NCI-H446 treated with DMSO at 0.1 percent for 48 hours (cell line): ENCODE measurements around the gene HCN3.
"Not testable (repeated sequence)": the region's sequence is repeated elsewhere in the genome, so short reads cannot be mapped to it uniquely, and the experiment has no call there.

Source experiments
- DNase-seq: peaks from one replicate; lab custom pipeline; 2025; lab: John Stamatoyannopoulos, UW

Gene HCN3

DNA sequence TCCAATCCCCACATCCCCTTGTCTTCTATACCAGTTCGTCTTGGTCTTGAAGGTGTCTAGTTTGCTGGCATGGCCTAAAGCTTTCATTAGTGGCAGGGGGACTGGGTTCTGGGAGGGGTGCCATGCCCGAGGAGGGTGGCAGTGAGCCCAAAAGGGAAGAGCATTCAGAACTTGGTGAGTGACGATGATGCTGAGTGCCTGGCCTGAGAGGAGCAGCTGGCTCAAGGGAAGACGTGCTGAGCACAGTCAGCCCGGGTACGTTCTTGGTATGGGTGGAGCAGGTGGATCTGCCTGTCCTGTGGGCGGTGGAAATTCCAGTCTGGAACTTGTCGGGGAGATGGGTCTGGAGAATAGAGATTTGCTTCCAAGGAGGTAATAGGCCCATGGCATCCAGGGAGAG is 36.0 kb downstream of the HCN3 start:
- DNase-seq = no peak

DNA sequence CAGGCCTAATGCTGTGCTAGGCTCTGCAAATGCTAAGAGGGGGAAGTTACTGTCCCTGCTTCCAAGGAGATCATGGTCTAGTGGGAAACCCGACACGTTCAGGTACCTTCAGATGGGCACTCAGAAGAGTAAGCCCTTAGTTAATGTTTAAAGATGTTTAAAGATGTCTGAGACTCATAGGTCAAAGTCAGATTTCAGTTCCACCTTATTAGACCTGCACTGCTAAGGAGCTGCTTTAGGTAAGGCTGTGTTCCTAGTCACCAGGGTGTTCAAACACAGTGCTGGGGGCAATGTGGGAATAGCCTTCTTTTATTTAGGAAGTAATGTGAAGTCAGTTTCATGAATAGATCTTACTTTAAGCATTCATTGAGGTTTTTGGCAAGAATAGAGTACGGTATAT is 39.7 kb downstream of the HCN3 start:
- no peak for DNase-seq

DNA sequence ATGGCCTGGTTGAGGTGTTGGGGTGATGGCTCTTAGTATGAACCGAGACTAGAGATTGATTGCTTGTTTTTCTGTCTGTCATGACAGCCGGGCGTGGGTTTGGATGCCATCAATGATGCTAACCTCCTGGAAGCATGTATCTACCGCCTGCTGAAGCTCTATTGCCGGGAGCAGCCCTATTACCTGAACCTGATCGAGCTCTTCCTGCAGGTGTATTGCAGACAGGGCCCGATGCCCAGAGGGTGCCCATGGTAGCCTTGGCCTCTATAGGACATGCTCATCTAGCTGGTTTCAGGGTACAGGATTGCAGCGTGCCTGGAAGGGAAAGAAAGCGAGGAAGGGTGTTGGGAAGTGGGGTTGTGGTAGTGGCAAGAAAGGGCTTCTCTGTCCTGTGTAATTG is 40.8 kb downstream of the HCN3 start:
- DNase-seq = no peak

DNA sequence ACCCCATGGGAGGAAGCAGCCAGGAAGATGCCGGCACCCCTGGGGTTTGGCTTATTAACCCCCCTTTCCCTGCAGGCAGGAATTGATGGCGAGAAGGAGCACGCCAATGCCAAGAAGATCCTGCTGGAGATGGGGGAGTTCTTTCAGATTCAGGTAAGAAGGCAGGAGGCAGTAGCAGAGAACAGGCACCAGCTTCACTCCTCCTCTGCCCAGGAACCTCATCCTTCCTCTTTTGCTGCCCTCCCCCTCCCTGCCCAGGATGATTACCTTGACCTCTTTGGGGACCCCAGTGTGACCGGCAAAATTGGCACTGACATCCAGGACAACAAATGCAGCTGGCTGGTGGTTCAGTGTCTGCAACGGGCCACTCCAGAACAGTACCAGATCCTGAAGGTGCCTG is 42.3 kb downstream of the HCN3 start:
- DNase-seq = no peak

DNA sequence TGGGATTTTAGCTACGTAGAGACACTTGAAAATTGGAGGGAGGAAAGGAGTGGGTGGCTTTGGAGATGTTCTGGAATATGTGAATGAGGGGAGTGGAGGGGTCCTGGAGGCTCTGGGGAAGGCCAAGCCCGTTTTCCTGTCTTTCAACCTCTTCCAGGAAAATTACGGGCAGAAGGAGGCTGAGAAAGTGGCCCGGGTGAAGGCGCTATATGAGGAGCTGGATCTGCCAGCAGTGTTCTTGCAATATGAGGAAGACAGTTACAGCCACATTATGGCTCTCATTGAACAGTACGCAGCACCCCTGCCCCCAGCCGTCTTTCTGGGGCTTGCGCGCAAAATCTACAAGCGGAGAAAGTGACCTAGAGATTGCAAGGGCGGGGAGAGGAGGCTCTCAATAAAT is 43.0 kb downstream of the HCN3 start:
- DNase-seq = no peak

DNA sequence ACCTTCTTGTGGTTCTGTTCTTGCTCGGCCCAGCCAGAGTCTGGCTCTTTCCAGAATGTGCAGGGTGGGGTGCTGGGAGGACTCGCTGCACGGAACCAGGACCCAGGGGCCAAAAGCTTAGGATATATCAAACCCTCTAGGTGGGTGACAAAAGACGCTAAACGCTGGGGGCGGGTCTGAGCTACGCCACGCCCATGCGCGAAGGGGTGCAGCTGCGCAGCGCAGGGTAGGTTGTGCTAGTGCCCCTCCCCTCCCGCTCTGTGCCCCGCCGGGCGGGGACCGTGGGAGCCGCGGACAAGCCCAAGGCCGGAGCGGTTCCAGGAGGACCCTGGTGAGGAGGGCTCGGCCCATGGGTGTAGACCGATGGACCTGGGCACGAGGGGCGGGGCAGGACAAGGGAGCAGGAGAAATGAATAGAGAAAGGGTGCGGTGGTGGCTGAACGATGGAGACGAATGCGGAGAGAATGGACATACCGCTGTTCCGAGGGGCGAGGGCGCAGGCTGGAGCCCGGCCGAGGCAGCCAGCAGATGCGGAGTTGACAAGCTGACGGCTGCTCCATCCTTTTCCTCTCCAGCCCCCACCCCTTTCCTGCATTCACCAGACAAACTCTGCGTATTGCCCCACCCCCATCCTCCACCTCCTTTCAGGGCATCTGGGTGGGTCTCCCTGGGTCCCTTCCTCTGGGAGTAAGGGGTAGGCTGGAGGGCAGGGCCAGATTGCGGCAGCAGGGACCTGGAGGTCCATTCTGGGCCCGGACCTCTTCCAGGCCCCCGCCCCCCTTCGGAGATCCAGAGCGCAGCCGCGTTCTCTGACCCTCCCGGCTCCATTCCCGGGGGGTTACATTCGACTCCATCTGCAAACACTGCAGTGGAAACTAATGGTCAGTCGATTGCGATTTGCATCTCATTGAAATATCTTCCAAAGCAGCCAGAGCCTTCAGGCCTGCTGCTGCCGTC is 43.7 kb downstream of the HCN3 start, which contains the start of gene RUSC1:
TSS of gene RUSC1 (plus strand) at position 234 of the 957 bp plus-strand sequence. CDS start 880 bp downstream, outside the sequence.
- DNase-seq = no peak

DNA sequence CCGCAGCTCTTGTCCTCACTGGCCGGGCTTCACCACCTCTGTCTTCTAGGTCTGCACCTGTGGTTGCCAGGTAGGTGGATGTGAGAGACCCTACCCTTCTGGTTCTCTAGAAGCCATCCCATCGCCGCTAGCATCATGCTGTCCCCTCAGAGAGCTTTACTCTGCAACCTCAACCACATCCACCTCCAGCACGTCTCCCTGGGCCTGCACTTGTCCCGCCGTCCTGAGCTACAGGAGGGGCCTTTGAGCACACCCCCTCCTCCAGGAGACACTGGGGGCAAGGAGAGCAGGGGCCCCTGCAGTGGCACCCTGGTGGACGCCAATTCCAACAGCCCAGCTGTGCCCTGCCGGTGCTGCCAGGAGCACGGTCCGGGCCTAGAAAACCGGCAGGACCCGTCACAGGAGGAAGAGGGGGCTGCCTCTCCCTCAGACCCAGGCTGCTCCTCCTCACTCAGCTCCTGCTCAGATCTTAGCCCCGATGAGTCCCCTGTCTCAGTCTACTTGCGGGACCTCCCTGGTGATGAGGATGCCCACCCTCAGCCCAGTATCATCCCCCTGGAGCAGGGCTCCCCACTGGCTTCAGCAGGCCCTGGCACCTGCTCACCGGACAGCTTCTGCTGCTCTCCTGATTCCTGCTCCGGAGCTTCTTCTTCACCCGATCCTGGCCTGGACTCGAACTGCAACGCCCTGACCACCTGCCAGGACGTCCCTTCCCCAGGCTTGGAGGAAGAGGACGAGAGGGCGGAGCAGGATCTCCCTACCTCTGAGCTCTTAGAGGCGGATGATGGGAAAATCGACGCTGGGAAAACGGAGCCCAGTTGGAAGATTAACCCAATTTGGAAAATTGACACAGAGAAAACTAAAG is 44.6 kb downstream of the HCN3 start:
- DNase-seq = no peak

DNA sequence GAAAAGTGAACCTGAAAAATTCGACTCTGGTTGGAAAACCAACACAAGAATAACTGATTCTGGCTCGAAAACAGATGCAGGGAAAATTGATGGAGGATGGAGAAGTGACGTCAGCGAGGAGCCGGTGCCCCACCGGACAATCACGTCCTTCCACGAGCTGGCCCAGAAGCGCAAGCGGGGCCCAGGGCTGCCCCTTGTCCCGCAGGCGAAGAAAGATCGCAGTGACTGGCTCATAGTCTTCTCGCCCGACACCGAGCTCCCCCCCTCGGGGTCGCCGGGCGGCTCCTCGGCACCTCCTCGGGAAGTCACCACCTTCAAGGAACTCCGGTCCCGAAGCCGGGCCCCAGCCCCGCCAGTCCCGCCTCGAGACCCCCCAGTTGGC is 45.3 kb downstream of the HCN3 start:
- no peak for DNase-seq

DNA sequence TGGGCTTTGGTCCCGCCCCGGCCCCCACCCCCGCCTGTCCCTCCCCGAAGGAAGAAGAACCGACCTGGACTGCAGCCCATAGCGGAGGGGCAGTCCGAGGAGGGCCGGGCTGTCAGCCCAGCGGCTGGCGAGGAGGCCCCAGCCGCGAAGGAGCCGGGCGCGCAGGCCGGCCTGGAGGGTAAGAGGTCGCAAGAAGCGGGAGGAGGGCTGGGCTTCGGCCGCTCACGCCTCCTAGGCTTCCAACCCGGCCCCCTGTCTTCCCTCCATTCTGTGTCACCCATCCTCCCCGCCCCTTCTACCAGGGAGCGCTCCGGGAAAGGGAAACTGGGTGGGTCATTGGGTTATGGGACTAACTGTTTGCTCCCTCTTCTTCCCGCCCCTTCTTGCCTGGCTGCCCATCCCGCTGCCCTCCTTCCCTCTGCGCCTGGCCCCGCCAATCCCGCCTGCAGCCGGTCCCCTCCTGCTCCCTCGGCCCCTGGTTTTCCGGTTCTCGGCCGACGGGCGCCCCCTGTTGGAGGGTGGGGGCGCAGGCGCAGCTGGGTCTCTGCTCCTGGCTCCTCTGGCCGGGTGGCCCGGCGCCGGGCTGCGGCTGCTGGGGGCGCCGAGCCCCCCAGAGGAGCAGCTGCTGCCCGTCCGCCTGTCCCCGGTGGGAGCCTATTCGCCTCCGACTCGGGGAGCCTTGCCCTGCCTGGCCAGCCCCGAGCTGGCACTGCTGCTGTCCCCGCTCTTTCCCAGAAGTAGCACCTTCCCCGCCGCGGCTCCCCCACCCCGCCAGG is 45.9 kb downstream of the HCN3 start:
- DNase-seq = peak; percentile 85

DNA sequence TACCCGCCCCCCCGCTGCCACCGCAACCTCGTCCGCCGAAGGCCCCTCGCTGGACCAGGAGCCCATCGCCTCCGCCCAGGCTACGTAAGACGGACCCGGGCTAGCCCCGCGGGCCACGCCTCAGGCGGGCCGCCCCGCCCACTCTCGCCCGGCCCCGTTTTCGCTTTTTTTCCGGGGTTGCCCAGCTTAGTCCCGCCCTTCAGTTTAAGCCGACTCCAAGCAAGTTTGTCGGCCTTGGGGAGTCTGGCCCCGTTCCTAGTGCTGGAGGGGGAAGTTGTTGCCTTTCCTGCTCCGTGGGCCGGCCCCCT is 46.4 kb downstream of the HCN3 start:
- DNase-seq = peak; percentile 85

DNA sequence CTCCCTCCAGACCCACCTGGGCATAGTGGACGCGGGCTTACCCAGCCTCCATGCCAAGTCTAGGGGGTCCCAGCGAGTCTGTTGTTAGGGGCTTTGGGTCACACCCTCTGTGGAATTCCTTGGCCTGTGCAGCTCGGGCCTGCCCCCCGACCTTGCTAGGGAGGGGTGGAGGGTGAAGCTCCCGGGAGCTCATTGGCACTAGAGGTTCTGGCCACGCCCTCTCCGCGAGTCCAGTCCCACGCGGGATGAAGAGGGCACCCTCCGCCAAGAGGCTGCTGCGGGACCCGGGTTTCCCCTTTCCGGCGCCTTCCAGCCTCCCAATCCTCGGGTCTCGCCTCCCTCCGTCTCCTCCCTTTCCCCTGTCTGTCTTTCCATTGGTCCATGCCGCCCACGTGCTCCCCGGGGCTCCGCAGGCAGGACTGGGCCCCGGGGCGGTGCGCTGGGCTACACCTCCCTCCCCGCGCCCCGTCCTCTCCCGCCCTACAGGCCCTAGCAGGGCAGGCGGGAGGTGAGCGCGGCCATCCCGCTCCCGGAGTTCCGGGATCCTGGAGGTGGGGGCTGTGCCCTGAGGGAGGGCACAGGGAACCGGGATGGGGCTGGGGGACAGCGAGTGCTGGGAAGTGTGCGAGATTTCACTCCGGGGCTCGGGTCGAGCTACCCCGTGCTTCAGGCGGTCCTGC is 46.9 kb downstream of the HCN3 start:
- DNase-seq = peak; percentile 96

DNA sequence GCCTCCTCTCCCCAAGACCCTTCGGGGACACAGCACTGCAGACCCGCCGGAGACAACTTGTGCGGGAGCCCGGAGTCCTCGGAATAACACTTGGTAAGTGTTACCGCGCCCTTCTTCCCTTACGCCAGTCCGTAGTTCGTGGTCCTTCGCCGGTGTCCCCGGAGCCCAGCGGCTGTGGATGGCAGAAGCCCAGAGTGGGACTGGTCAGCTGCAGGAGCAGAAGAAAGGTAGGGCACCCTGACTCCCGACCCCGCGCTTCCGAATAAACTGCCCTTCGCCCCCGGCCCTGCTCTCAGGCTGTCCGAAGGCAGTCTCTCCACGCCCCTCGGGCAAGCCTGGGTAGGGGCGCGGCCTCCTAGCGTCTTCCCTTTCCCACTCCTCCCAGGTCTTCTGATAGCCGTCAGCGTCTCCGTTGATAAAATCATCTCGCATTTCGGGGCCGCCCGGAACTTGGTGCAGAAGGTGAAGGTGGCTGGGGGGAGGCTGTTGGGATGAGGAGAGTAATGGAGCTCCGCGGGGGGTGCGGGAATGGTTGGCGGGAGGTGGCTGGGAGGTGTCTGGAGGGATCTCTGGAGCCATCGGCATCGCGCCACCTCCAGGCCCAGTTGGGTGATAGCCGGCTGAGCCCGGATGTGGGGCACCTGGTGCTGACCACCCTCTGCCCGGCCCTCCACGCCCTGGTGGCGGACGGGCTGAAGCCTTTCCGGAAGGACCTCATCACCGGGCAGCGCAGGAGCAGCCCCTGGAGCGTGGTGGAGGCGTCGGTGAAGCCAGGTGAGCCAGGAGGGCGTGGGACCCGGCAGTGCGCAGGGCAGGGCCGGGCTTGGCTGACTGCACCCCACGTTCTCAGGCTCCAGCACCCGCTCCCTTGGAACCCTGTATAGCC is 47.7 kb downstream of the HCN3 start:
- peak; percentile 19 for DNase-seq

DNA sequence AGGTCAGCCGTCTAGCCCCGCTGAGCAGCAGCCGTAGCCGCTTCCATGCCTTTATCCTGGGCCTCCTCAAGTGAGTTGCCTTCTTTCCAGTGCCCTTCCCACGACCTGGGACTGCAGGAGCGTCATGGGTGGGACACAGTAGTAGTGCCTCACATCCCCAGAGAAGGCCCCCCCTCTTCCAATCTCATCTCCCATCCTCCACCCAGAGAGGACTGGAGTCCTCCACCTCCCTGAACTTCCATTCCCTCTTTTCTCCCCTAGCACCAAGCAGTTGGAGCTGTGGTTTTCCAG is 48.3 kb downstream of the HCN3 start:
- no peak for DNase-seq

DNA sequence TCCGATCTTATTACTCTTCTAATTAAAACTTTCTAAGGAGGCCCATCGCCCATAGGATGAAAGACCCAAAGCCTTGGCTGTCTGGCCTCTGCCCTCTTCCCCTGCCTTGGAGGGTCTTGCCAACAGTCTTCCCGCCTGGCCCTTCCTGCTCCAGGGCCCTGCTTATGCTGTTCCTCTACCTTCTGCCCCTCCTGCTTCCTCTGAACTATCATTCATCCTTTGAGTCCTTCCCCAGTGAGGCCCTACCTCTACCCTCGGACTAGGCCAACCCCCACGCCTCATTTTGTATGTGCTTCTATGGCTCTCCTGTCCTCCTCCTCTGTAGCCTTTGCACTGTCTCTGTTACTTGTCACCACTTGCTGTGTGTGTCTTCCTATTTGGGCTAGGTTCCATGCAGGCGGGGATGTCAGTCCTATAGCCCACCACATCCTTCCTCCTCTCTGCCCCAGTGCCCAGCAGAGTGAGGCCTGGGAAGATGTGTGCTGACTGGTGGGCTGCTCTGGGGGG is 48.8 kb downstream of the HCN3 start:
- no peak for DNase-seq

DNA sequence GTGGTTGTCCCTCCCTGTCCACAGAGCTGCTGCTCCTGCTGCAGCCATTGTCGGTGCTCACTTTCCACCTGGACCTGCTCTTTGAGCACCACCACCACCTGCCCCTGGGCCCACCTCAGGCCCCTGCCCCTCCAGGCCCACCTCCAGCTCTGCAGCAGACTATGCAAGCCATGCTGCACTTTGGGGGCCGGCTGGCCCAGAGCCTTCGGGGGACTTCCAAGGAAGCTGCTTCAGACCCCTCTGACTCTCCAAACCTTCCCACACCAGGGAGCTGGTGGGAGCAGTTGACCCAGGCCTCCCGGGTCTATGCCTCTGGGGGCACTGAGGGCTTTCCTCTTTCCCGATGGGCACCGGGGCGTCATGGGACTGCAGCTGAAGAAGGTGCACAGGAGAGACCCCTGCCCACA is 49.4 kb downstream of the HCN3 start:
- no peak for DNase-seq

DNA sequence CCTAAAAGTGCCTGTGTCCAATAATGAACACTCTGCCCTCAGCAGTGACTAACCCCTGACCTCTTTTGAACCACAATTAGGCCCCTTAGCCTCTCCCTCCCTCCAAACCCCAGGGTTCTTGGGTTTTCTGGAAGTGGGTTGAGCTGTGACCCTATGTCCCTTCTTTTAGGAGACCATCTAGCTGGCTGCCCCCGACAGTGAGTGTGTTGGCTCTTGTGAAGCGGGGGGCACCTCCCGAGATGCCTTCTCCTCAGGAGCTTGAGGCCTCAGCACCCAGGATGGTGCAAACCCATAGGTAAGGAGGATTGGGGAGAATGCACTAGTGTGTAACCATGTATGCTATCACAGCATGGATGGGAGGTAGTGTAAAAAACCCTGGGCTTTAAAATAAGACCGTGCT is 50.7 kb downstream of the HCN3 start:
- DNase-seq = no peak

DNA sequence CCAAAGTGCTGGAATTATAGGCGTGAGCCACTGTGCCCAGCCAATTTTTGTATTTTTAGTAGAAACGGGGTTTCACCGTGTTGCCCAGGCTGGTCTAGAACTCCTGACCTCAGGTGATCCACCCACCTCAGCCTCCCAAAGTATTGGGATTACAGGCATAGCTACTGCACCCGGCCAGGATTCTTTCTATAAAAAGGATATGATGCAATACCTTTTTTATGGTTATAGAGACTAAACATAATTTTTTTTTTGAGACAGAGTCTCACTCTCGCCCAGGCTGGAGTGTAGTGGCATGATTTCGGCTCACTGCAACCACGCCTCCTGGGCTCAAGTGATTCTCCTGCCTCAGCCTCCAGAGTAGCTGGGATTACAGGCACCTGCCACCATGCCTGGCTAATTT is 51.6 kb downstream of the HCN3 start:
- not testable (repeated sequence) for DNase-seq

DNA sequence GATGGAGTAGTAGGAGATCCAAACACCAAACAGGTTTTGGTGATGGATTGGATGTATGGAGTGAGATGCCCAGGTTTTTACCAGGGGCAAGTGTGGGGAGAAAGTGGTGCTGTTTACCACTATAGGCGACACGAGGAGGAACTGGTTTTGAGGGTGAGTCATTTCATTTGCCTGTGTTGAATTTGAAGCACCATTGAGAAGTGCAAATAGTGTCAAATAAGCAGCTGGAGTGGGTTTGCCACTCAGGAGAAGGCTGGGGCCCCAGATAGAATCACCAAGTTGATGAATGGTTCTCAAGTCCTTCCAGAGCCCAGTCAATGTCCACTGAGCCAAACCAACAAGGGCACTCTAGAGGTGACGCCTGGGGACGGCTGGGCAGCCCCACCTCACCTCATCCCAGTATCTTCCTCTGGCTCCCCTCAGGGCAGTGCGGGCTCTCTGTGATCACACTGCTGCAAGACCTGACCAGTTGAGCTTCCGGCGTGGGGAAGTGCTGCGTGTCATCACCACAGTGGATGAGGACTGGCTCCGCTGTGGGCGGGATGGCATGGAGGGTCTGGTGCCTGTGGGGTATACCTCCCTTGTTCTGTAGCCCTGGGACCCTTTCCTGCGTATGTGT is 52.8 kb downstream of the HCN3 start:
- no peak for DNase-seq

DNA sequence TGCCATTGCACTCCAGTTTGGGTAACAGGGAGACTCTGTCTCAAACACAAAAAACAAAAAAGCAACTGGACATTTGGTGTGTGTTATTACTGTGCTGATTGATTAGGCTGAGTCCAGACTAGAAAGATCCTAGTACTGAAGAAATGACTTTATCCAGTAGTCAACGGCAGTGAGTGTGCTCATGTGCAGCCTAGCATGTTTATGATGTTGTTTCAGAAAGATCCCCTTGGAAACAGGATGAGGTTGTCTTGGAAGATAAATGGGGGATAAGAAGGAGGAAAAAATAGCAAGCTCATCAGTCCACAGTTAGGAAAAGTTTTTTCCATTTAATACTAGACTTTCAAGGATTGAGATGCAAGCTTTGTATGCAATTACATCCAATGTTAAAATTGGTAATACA is 57.7 kb downstream of the HCN3 start:
- no peak for DNase-seq
